Measurements from ENCODE around the gene WDFY4.

DNA sequence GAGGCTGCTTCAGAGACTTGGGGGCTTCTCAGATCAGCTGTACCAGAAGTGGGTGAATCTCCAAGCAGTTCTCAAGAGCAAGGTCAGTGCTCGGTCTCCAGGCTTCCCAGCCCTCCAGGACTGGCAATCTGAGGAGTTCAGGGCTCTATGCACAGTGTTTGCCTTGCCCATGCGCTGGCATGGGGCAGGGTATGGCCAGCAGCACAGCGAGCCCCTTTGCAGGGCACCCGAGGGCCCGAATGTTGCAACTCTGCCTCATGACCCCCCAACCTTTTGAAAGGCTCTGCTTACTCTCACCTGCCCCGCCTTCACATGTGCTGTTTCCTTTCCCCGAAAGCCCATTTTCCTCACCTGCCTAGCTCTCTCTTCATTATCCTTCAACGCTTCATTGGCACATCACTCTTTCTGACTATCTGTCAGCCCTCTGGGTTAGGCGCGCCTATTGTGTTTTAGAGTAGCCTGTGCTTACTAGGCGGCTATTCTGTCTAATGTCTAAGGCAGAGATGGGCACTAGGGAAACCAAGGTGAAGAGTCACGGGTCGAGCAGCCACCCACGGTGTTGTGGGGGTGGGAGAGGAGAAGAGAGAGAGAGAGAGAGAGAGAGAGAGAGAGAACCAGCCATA lies 83.6 kb downstream of the WDFY4 start:
- TF ChIP-seq SMC3 (IDR thresholded peaks at IDR 0.05; ENCODE audit: low read depth, low read length): no peak
- no peak for TF ChIP-seq POLR2AphosphoS5 (IDR thresholded peaks at IDR 0.05; ENCODE audit: low read depth, low read length)
- TF ChIP-seq YY1 (IDR thresholded peaks at IDR 0.05; ENCODE audit: low read depth): no peak
- TF ChIP-seq, protein P1, sequence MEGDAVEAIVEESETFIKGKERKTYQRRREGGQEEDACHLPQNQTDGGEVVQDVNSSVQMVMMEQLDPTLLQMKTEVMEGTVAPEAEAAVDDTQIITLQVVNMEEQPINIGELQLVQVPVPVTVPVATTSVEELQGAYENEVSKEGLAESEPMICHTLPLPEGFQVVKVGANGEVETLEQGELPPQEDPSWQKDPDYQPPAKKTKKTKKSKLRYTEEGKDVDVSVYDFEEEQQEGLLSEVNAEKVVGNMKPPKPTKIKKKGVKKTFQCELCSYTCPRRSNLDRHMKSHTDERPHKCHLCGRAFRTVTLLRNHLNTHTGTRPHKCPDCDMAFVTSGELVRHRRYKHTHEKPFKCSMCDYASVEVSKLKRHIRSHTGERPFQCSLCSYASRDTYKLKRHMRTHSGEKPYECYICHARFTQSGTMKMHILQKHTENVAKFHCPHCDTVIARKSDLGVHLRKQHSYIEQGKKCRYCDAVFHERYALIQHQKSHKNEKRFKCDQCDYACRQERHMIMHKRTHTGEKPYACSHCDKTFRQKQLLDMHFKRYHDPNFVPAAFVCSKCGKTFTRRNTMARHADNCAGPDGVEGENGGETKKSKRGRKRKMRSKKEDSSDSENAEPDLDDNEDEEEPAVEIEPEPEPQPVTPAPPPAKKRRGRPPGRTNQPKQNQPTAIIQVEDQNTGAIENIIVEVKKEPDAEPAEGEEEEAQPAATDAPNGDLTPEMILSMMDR (IDR thresholded peaks at IDR 0.05): no peak
- no peak for TF ChIP-seq CHD2 (IDR thresholded peaks at IDR 0.05; ENCODE audit: low read length, partially characterized antibody)
- TF ChIP-seq, protein P2, sequence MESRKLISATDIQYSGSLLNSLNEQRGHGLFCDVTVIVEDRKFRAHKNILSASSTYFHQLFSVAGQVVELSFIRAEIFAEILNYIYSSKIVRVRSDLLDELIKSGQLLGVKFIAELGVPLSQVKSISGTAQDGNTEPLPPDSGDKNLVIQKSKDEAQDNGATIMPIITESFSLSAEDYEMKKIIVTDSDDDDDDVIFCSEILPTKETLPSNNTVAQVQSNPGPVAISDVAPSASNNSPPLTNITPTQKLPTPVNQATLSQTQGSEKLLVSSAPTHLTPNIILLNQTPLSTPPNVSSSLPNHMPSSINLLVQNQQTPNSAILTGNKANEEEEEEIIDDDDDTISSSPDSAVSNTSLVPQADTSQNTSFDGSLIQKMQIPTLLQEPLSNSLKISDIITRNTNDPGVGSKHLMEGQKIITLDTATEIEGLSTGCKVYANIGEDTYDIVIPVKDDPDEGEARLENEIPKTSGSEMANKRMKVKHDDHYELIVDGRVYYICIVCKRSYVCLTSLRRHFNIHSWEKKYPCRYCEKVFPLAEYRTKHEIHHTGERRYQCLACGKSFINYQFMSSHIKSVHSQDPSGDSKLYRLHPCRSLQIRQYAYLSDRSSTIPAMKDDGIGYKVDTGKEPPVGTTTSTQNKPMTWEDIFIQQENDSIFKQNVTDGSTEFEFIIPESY (IDR thresholded peaks at IDR 0.05; ENCODE audit: borderline replicate concordance, low read depth): no peak
- TF ChIP-seq, protein P3, sequence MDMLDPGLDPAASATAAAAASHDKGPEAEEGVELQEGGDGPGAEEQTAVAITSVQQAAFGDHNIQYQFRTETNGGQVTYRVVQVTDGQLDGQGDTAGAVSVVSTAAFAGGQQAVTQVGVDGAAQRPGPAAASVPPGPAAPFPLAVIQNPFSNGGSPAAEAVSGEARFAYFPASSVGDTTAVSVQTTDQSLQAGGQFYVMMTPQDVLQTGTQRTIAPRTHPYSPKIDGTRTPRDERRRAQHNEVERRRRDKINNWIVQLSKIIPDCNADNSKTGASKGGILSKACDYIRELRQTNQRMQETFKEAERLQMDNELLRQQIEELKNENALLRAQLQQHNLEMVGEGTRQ (IDR thresholded peaks at IDR 0.05; ENCODE audit: borderline replicate concordance, low read depth, low read length): no peak
- TF ChIP-seq, protein P4, sequence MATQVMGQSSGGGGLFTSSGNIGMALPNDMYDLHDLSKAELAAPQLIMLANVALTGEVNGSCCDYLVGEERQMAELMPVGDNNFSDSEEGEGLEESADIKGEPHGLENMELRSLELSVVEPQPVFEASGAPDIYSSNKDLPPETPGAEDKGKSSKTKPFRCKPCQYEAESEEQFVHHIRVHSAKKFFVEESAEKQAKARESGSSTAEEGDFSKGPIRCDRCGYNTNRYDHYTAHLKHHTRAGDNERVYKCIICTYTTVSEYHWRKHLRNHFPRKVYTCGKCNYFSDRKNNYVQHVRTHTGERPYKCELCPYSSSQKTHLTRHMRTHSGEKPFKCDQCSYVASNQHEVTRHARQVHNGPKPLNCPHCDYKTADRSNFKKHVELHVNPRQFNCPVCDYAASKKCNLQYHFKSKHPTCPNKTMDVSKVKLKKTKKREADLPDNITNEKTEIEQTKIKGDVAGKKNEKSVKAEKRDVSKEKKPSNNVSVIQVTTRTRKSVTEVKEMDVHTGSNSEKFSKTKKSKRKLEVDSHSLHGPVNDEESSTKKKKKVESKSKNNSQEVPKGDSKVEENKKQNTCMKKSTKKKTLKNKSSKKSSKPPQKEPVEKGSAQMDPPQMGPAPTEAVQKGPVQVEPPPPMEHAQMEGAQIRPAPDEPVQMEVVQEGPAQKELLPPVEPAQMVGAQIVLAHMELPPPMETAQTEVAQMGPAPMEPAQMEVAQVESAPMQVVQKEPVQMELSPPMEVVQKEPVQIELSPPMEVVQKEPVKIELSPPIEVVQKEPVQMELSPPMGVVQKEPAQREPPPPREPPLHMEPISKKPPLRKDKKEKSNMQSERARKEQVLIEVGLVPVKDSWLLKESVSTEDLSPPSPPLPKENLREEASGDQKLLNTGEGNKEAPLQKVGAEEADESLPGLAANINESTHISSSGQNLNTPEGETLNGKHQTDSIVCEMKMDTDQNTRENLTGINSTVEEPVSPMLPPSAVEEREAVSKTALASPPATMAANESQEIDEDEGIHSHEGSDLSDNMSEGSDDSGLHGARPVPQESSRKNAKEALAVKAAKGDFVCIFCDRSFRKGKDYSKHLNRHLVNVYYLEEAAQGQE (IDR thresholded peaks at IDR 0.05; ENCODE audit: low read depth, low read length): no peak
- TF ChIP-seq SIN3A (IDR thresholded peaks at IDR 0.05; ENCODE audit: borderline replicate concordance, low read depth, low read length): no peak
- no peak for TF ChIP-seq NRF1 (IDR thresholded peaks at IDR 0.05; ENCODE audit: low read depth, low read length)
